ENCODE results near the gene RPL7A. TPM values are rescaled to one million over a fixed set of nuclear protein-coding genes. Genes with fewer than 3 reads are reported as not detected.
"Not testable (repeated sequence)": the region's sequence is repeated elsewhere in the genome, so short reads cannot be mapped to it uniquely, and the experiment has no call there.

RPL7A gene
- polyA plus RNA-seq, 1 experiment, result 3,329 TPM

DNA sequence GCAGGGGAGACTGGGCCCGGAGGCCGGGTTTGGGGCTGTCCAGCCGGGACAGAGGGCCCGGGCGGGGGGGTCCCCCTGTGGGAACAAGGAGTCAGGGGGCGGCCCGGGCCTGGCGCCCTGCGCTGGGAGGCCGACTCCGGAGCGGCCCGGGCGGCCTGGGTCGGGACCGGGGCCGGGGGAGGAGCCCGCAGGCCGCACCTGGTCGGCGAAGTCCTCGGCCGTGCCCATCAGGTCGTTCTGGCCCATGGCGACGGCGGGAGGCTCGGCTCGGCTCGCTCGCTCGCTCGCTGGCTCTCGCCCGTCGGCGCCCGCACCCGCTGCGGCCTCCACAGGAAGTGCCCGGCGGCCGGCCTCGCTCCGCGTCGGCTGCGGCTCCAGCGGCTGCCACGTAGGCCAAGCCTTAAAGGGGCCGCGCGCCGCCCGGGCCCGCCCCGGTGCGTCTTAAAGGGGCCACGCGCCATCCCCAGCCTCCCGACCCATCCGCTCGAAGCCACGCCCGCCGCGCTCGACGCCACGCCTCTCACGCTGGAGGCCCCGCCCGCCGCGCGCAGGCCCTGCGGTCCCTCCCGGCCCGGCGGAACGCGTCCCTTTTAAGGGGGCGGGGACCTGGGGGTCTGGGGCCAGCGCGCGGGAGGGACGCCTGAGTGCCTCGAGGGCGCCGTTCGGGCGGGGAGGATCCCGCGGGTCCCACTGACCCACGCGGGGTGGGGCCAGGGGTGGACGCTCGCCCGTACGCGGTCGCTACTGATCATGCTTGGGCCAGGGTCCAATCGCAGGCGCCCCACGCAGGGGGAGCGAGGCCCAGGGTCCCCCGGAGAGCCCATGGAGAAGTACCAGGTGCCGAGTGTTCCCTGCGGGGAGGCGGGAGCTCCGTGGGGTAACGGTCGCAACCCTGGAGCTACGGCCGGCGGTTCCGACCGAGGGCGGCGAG is 28.0 kb downstream of the RPL7A start, which contains the start of the genes STKLD1 and SURF4:
Gene STKLD1, plus strand, starts transcription at position 643 of the 931 bp plus-strand sequence. Its CDS starts 108 bp downstream, at position 751.
Gene SURF4, minus strand, starts transcription at position 337 of the 931 bp plus-strand sequence. Its CDS starts 91 bp downstream, at position 246.
- TF ChIP-seq CTCF (IDR thresholded peaks at IDR 0.05; ENCODE audit: insufficient read depth, low read depth, low read length), result no peak

DNA sequence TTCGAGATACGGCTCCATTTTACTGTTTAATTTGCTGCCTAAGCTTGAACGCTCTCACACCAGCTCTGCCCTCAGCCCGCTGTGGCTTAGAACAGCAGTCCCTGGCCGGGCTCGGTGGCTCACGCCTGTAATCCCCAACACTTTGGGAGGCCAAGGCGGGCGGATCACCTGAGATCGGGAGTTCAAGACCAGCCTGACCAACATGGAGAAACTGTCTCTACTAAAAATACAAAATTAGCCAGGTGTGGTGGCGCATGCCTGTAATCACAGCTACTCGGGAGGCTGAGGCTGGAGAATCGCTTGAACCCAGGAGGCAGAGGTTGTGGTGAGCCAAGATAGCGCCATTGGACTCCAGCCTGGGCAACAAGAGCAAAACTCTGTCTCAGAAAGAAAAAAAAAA is 29.3 kb downstream of the RPL7A start:
- H3K4me3 ChIP-seq (ENCODE audit: low read depth, low read length); H3K27me3 ChIP-seq (ENCODE audit: control insufficient read depth, insufficient read depth, low read length); H3K36me3 ChIP-seq (ENCODE audit: control insufficient read depth, insufficient read depth, low read length); DNase-seq (ENCODE audit: low read depth); POLR2A ChIA-PET: not testable (repeated sequence)
- CTCF ChIA-PET, result interaction anchor here (0.7 to 2.3 kb wide), 4 partner anchors 26 to 37 kb away, joined by 3 to 8 read pairs (median 4); no protein-coding TSS in a partner anchor

More for the DNA sequence above, 28.0 kb downstream of the RPL7A start, which contains the start of the genes STKLD1 and SURF4:
- ChIA-PET CTCF (interaction anchor here (1.6 kb wide), 1 partner anchor 34 kb away, joined by 3 read pairs; no protein-coding TSS in a partner anchor), POLR2A (no interaction called here)
- Histone ChIP-seq H3K27me3 (ENCODE audit: control insufficient read depth, insufficient read depth, low read length) (no peaks in the 10 kb centered on the region), H3K4me3 (ENCODE audit: low read depth, low read length) (peak within 1 kb of the TSS; percentile 79), H3K36me3 (ENCODE audit: control insufficient read depth, insufficient read depth, low read length) (peaks cover 10% of the 10 kb centered on the region)
- DNase-seq (ENCODE audit: low read depth), result peak; percentile 69

DNA sequence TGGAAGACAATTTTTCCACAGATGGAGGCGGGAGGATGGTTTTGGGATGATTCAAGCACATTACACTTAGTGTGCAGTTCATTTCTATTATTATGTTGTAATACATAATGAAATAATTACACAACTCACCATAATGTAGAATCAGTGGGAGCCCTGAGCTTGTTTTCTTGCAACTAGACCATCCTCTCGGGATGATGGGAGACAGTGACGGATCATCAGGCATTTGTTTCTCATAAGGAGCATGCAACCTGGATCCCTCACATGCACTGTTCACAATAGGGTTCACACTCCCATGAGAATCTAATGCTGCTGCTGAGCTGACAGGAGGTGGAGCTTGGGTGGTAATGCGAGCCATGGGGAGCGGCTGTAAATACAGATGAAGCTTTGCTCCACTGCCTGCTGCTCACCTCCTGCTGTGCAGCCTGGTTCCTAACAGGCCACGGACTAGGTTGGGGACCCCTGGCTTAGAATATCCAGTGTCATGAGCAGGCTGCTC is 29.8 kb downstream of the RPL7A start:
- Histone ChIP-seq H3K4me3 (ENCODE audit: low read depth, low read length) (no peak overlapping the region), H3K36me3 (ENCODE audit: control insufficient read depth, insufficient read depth, low read length) (peaks cover 4% of the 10 kb centered on the region), H3K27me3 (ENCODE audit: control insufficient read depth, insufficient read depth, low read length) (no peaks in the 10 kb centered on the region)
- POLR2A ChIA-PET, result no interaction called here
- CTCF ChIA-PET, result interaction anchor here (1.5 to 2.3 kb wide), 3 partner anchors 26 to 36 kb away, joined by 3 to 8 read pairs (median 5); no protein-coding TSS in a partner anchor
- TF ChIP-seq CTCF (IDR thresholded peaks at IDR 0.05; ENCODE audit: insufficient read depth, low read depth, low read length), result no peak
- no peak for DNase-seq (ENCODE audit: low read depth)

- POLR2A ChIA-PET, result no interaction called here
Measured at GRCh38 chr9:133378408-133378962, 30.5 kb downstream of the RPL7A start.

More at GRCh38 chr9:133378408-133378962, 30.5 kb downstream of the RPL7A start:
- DNase-seq (ENCODE audit: low read depth), result no peak
- H3K27me3 ChIP-seq (ENCODE audit: control insufficient read depth, insufficient read depth, low read length), result no peaks in the 10 kb centered on the region
- H3K4me3 ChIP-seq (ENCODE audit: low read depth, low read length), result no peak overlapping the region
- H3K36me3 ChIP-seq (ENCODE audit: control insufficient read depth, insufficient read depth, low read length), result no peaks in the 10 kb centered on the region
- TF ChIP-seq CTCF (IDR thresholded peaks at IDR 0.05; ENCODE audit: insufficient read depth, low read depth, low read length), result no peak
- CTCF ChIA-PET, result interaction anchor here (1.2 to 2.3 kb wide), 3 partner anchors 25 to 28 kb away, joined by 3 to 8 read pairs (median 5); no protein-coding TSS in a partner anchor

All from BJ (cell line).